ENCODE measurements around the gene C5orf46. TPM values are rescaled to one million over a fixed set of nuclear protein-coding genes. Genes with fewer than 3 reads are reported as not detected.

Gene C5orf46
- total RNA-seq, 2 experiments from 2014 or later, result not detected

GRCh38 chr5:147858565-147858964 lies 47.8 kb downstream of the C5orf46 start:
- Mint-ChIP-seq H3K4me1 (peaks cover 3% of the 10 kb centered on the region), H3K27ac (no peak overlapping the region), H3K27me3 (peaks cover 6% of the 10 kb centered on the region), H3K9me3 (no peaks in the 10 kb centered on the region), H3K4me3 (no peak overlapping the region), H3K36me3 (no peaks in the 10 kb centered on the region)
- ATAC-seq (ENCODE audit: low read depth) (no peak), DNase-seq (no peak)
- POLR2A ChIA-PET, result no interaction called here

- no peak overlapping the region for H3K4me3 Mint-ChIP-seq
- H3K36me3 Mint-ChIP-seq, result no peaks in the 10 kb centered on the region
- H3K9me3 Mint-ChIP-seq, result no peaks in the 10 kb centered on the region
- peaks cover 6% of the 10 kb centered on the region for H3K27me3 Mint-ChIP-seq
- ATAC-seq (ENCODE audit: low read depth) (peak; percentile 30), DNase-seq (peak; percentile 27)
- peaks cover 3% of the 10 kb centered on the region for H3K4me1 Mint-ChIP-seq
- POLR2A ChIA-PET, result no interaction called here
- H3K27ac Mint-ChIP-seq, result no peak overlapping the region
Measured at GRCh38 chr5:147857302-147858129, 48.8 kb downstream of the C5orf46 start.

DNA sequence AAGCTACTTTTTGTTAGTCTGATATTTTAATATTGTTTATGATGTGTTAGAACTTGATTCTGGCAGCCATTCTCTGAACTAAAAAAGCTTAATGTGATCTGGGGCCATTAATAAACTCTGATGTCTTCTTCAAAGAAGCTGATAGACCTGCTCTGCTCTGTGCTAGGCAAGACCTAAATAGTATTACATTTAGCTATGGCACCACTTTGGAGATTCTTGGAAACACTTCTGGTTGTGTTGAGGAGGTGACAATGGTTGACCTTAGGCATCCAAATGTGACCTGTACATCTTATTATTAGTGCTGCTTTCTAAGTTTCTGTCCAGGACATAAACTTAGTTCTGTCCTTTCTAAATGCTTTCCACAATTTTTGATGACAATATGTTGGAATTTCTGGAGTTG lies 49.5 kb downstream of the C5orf46 start:
- no peak for DNase-seq
- Mint-ChIP-seq H3K27ac (no peak overlapping the region), H3K4me3 (no peak overlapping the region), H3K36me3 (no peaks in the 10 kb centered on the region), H3K9me3 (no peaks in the 10 kb centered on the region), H3K4me1 (peaks cover 3% of the 10 kb centered on the region), H3K27me3 (peaks cover 9% of the 10 kb centered on the region)
- no peak for ATAC-seq (ENCODE audit: low read depth)
- POLR2A ChIA-PET, result no interaction called here

- ATAC-seq (ENCODE audit: low read depth), result no peak
Measured at GRCh38 chr5:147855774-147856069, 50.6 kb downstream of the C5orf46 start.

GRCh38 chr5:147854894-147855773 lies 51.2 kb downstream of the C5orf46 start:
- no peaks in the 10 kb centered on the region for H3K36me3 Mint-ChIP-seq
- no peak for DNase-seq
- peaks cover 10% of the 10 kb centered on the region for H3K27me3 Mint-ChIP-seq
- no peak for ATAC-seq (ENCODE audit: low read depth)
- no peak overlapping the region for H3K27ac Mint-ChIP-seq
- H3K4me3 Mint-ChIP-seq, result no peak overlapping the region
- no peaks in the 10 kb centered on the region for H3K9me3 Mint-ChIP-seq
- POLR2A ChIA-PET, result no interaction called here
- H3K4me1 Mint-ChIP-seq, result peaks cover 3% of the 10 kb centered on the region

More at GRCh38 chr5:147855774-147856069, 50.6 kb downstream of the C5orf46 start:
- Mint-ChIP-seq H3K36me3 (no peaks in the 10 kb centered on the region), H3K27ac (no peak overlapping the region), H3K9me3 (no peaks in the 10 kb centered on the region), H3K4me3 (no peak overlapping the region), H3K4me1 (peaks cover 3% of the 10 kb centered on the region), H3K27me3 (peaks cover 9% of the 10 kb centered on the region)
- DNase-seq, result no peak
- POLR2A ChIA-PET, result no interaction called here

DNA sequence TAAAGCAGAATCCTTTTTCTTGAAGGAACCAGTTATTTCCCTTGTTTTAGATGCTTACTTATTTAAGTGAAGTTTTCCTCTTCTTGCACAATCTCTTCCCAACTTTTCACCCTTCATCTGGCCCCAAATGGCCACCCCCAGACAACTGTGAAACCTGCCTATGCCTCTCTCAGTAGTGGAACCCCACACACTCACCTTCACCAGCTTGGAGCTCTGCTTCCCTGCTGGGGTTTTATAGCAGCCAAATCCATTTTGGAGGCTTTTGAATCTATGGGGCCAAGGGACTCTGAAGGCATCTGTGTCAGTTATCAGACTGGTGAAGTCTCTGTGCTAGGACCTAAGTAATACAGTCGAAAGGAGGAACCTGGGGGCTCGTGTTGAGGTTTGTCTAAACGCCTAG lies 52.0 kb downstream of the C5orf46 start:
- H3K27ac Mint-ChIP-seq, result no peak overlapping the region
- ATAC-seq (ENCODE audit: low read depth), result no peak
- no peaks in the 10 kb centered on the region for H3K9me3 Mint-ChIP-seq
- no peak overlapping the region for H3K4me3 Mint-ChIP-seq
- peaks cover 11% of the 10 kb centered on the region for H3K27me3 Mint-ChIP-seq
- DNase-seq, result no peak
- H3K36me3 Mint-ChIP-seq, result no peaks in the 10 kb centered on the region
- peaks cover 3% of the 10 kb centered on the region for H3K4me1 Mint-ChIP-seq
- POLR2A ChIA-PET, result no interaction called here

DNA sequence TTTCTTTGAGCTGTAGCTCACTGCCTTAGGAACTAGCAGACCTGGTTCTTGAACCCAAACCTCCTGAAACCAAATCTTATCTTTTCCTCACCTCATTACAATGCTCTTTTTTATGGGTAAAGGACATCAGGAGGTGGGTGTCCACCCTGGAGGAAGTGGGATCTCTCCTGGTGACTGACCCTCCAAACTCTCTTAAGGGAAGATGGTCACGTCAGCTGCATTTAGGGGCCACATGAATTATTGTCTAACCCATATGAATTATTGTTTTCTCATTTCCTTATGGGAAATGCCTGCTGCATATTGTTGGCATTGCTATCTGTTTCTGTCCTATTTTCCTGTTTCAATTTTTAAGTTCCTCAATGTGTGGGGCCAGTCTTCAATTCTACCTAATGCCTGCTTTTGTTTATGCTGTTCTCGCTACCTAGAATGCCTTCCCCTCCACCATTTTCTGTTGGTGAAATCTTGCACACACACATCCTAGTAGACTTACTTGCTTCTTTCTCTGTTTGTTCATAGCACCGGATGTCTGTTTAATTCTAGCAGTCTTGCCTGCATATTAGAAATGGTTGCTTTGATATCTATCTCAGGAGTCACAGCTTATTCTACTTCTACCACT lies 52.9 kb downstream of the C5orf46 start:
- Mint-ChIP-seq H3K9me3 (no peaks in the 10 kb centered on the region), H3K27ac (no peak overlapping the region), H3K4me3 (no peak overlapping the region), H3K27me3 (peaks cover 12% of the 10 kb centered on the region), H3K4me1 (peaks cover 3% of the 10 kb centered on the region), H3K36me3 (no peaks in the 10 kb centered on the region)
- no peak for ATAC-seq (ENCODE audit: low read depth)
- POLR2A ChIA-PET, result no interaction called here
- no peak for DNase-seq

- Mint-ChIP-seq H3K9me3 (no peaks in the 10 kb centered on the region), H3K36me3 (no peaks in the 10 kb centered on the region), H3K4me3 (no peak overlapping the region), H3K27me3 (peaks cover 14% of the 10 kb centered on the region), H3K4me1 (no peaks in the 10 kb centered on the region), H3K27ac (no peak overlapping the region)
- DNase-seq, result no peak
- POLR2A ChIA-PET, result no interaction called here
- ATAC-seq (ENCODE audit: low read depth), result no peak
Measured at GRCh38 chr5:147852365-147852764, 54.0 kb downstream of the C5orf46 start.

- Mint-ChIP-seq H3K27me3 (peaks cover 14% of the 10 kb centered on the region), H3K4me3 (no peak overlapping the region), H3K4me1 (no peaks in the 10 kb centered on the region), H3K27ac (no peak overlapping the region), H3K36me3 (no peaks in the 10 kb centered on the region), H3K9me3 (no peaks in the 10 kb centered on the region)
- DNase-seq, result no peak
- no peak for ATAC-seq (ENCODE audit: low read depth)
- POLR2A ChIA-PET, result no interaction called here
Measured at GRCh38 chr5:147851578-147851977, 54.8 kb downstream of the C5orf46 start.

DNA sequence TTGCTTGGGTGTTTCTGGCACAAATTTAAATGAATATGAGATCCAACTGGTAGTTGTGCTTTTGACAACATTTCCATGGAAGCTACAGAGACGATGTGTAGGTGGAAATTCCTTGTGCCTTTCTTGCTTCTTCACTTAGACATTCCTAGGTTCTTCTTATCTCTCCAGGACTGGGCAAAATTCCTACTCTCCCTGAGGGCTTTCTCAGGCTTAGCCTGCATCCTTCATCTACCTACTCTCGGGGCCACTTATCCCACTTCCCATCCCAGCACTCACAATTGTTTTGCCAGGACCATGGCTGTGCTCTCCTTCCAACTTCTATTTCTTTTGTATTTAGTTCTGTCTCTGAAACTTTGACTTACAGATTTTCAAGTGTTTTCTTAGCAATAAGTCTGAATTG lies 57.1 kb downstream of the C5orf46 start:
- DNase-seq, result no peak
- POLR2A ChIA-PET, result no interaction called here
- H3K4me1 Mint-ChIP-seq, result no peaks in the 10 kb centered on the region
- H3K27ac Mint-ChIP-seq, result no peak overlapping the region
- H3K27me3 Mint-ChIP-seq, result peaks cover 8% of the 10 kb centered on the region
- H3K36me3 Mint-ChIP-seq, result no peaks in the 10 kb centered on the region
- no peaks in the 10 kb centered on the region for H3K9me3 Mint-ChIP-seq
- ATAC-seq (ENCODE audit: low read depth), result no peak
- H3K4me3 Mint-ChIP-seq, result no peak overlapping the region

- POLR2A ChIA-PET, result no interaction called here
- ATAC-seq (ENCODE audit: low read depth), result no peak
- Mint-ChIP-seq H3K4me1 (no peaks in the 10 kb centered on the region), H3K27me3 (peaks cover 7% of the 10 kb centered on the region), H3K36me3 (no peaks in the 10 kb centered on the region), H3K4me3 (no peak overlapping the region), H3K27ac (no peak overlapping the region), H3K9me3 (no peaks in the 10 kb centered on the region)
- no peak for DNase-seq
Measured at GRCh38 chr5:147845618-147846017, 60.7 kb downstream of the C5orf46 start.

DNA sequence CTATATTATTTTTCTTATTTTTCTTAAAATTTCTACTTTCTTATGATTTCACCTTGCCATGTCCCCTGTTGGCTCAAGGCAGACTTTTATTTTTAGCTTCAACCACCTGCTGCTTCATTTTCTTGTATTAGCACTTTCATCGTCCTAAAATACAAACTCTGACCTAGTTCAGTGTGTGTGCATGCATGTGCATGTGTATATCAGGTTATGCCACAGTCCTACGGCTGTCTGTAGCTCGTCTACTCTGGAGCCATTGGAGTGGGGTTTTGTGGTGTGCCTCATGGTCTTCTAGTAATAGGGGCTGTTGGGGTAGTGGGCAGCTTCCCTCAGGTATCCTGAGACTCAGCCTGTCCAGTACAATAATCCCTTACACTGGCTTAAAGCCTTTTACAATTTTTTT lies 61.5 kb downstream of the C5orf46 start:
- Mint-ChIP-seq H3K27me3 (peaks cover 5% of the 10 kb centered on the region), H3K9me3 (no peaks in the 10 kb centered on the region), H3K36me3 (no peaks in the 10 kb centered on the region), H3K27ac (no peak overlapping the region), H3K4me3 (no peak overlapping the region), H3K4me1 (no peaks in the 10 kb centered on the region)
- ATAC-seq (ENCODE audit: low read depth), result no peak
- DNase-seq, result no peak
- POLR2A ChIA-PET, result no interaction called here

GRCh38 chr5:147842869-147843268 lies 63.5 kb downstream of the C5orf46 start:
- POLR2A ChIA-PET, result no interaction called here
- no peak for DNase-seq
- no peaks in the 10 kb centered on the region for H3K9me3 Mint-ChIP-seq
- H3K4me1 Mint-ChIP-seq, result no peaks in the 10 kb centered on the region
- no peak overlapping the region for H3K27ac Mint-ChIP-seq
- H3K4me3 Mint-ChIP-seq, result no peak overlapping the region
- H3K36me3 Mint-ChIP-seq, result no peaks in the 10 kb centered on the region
- peaks cover 2% of the 10 kb centered on the region for H3K27me3 Mint-ChIP-seq
- ATAC-seq (ENCODE audit: low read depth), result no peak

Data from activated naive CD8-positive, alpha-beta T cell treated with anti-CD3 and anti-CD28 coated beads, Interleukin-2, amount 10 ng/mL, durations not matched to agents 7 days and 5 days (primary cell).